SJCRH30 (cell line): ENCODE data around the gene RCN1. TPM values are rescaled to one million over a fixed set of nuclear protein-coding genes. Genes with fewer than 3 reads are reported as not detected.
"Not testable (repeated sequence)": the region's sequence is repeated elsewhere in the genome, so short reads cannot be mapped to it uniquely, and the experiment has no call there.

Experiments used
- DNase-seq, 2 experiments: peaks; one replicate each; pipeline ENCODE4 v3.0.0-alpha.2; 2015 to 2020
- H3K27ac ChIP-seq: fragments of 250-450 bp; sonication (Bioruptor Pico); 2 replicates; pipeline ENCODE4 v1.5.1; 2020; ENCODE audit warnings: mild to moderate bottlenecking, moderate library complexity
- H3K27me3 ChIP-seq: fragments of 250-450 bp; sonication (Bioruptor Pico); 2 replicates; pipeline ENCODE4 v1.5.1; 2020; ENCODE audit warnings: mild to moderate bottlenecking, moderate library complexity
- H3K36me3 ChIP-seq: fragments of 250-450 bp; sonication (Bioruptor Pico); 2 replicates; pipeline ENCODE4 v1.5.1; 2020; ENCODE audit warnings: mild to moderate bottlenecking, moderate library complexity
- H3K4me1 ChIP-seq: fragments of 250-450 bp; sonication (Bioruptor Pico); 2 replicates; pipeline ENCODE4 v1.5.1; 2020; ENCODE audit warnings: mild to moderate bottlenecking, moderate library complexity
- H3K4me3 ChIP-seq: fragments of 250-450 bp; sonication (Bioruptor Pico); 2 replicates; pipeline ENCODE4 v1.5.1; 2020; ENCODE audit warnings: mild to moderate bottlenecking, moderate library complexity
- H3K9me3 ChIP-seq: fragments of 250-450 bp; sonication (Bioruptor Pico); replicated peaks from 2 replicates; pipeline ENCODE4 v1.5.1; 2020; ENCODE audit warnings: mild to moderate bottlenecking, moderate library complexity
- total RNA-seq: library from RNA; depleted of rRNA; stranded (reverse); fragments of >200 nt; shearing (Covaris generic); gene quantifications from 2 replicates; pipeline ENCODE4 v1.2.3, GENCODE V29; 2014

RCN1 gene
- total RNA-seq, 1 experiment from 2014 or later, result 214 TPM

DNA sequence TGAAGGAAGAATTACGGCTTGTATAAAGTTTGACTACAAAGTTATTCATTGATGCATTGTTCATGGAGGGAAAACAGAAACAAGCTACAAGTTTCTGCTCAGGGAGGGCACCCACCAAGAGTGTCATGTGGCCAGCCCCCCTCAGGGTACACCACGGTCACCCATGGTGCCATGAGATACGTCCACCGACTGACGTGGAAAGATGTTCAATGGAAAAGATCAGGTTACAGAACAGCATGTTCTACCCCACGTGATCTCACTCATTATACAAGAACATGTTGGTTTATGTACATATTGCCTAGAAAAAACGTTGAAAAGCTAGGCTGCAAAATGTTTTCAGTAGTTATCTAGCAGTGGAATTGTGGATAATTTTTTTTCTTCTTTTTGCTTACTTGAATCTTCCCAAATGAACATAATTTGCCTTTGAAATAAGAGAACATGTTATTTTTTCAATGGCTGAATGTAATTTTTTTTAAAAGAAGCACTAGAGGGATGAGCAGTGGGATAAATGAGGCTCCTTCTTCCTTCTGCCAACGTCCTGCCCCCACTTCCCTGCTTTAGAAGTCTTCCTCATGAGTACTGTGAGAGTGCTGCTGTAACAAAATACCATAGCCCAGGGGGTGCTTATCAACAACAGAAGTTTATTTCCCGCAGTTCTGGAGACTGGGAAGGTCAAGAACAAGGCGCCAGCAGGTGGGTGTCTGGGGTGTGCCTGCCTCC, 22.5 kb downstream of the RCN1 start:
- peaks cover 22% of the 10 kb centered on the region for H3K4me1 ChIP-seq
- H3K27ac ChIP-seq, result no peak overlapping the region
- H3K4me3 ChIP-seq, result no peak overlapping the region
- peak in 1 of 2 experiments; percentile 29 for DNase-seq
- no peaks in the 10 kb centered on the region for H3K9me3 ChIP-seq
- H3K36me3 ChIP-seq, result no peaks in the 10 kb centered on the region
- no peaks in the 10 kb centered on the region; the same call in 1 of the 2 replicates for H3K27me3 ChIP-seq

DNA sequence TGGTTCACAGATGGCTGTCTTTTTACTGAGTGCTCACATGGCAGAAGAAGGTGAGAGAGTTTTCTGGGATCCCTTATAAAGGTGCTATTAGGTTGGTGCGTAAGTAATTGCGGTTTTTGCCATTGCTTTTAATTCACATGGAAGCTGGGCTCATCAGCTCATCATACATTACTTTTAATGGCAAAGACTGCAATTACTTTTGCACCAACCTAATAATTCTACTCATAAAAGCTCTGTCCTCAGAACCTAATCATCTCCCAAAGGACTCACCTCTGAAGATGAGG, 23.0 kb downstream of the RCN1 start:
- Histone ChIP-seq H3K9me3 (no peaks in the 10 kb centered on the region), H3K27me3 (no peaks in the 10 kb centered on the region; the same call in 1 of the 2 replicates), H3K36me3 (no peaks in the 10 kb centered on the region), H3K4me3 (no peak overlapping the region), H3K27ac (no peak overlapping the region), H3K4me1 (peaks cover 23% of the 10 kb centered on the region)
- no peak for DNase-seq

DNA sequence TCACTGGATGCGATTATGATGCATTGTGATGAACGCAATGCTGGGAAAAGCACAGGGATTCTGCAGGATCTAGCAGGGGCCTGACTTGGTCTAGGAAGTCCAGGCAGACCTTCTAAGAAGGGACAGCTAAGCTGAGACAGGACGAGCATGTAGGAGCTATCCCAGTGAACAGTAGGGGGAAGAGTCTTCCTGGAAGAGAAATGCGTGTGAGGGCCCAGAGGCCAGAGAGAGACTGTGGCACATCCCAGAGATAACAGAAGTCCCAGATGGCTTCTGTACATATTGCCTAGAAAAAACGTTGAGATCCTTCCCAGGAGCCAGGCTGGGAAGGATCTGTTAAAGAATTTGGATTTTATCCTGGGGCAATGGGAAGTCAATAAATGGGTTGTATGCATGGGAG, 24.6 kb downstream of the RCN1 start:
- Histone ChIP-seq H3K27me3 (no peaks in the 10 kb centered on the region; the same call in 1 of the 2 replicates), H3K9me3 (no peaks in the 10 kb centered on the region), H3K36me3 (no peaks in the 10 kb centered on the region), H3K4me1 (peaks cover 19% of the 10 kb centered on the region), H3K4me3 (no peak overlapping the region), H3K27ac (no peak overlapping the region)
- DNase-seq, result no peak

DNA sequence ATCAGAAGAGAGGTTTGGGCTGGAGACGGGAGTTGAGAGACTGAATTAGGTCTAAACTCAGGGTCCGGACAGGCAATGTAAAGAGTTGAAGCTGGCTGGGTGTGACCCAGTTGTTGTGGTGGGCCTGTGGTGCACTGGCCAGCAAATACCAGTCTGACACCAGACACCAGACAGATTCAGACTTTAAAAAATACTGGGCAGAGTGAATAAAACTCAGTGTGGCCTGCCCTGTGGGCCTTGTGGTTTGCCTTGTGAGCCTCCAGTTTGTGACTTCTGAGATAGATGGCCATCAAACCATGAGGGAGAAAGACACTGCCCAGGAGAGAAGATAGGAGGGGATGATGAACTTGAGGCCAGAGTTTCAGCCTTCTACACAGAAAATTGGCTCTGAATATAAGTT, 25.8 kb downstream of the RCN1 start:
- Histone ChIP-seq H3K27me3 (no peaks in the 10 kb centered on the region; the same call in 1 of the 2 replicates), H3K9me3 (no peaks in the 10 kb centered on the region), H3K36me3 (no peaks in the 10 kb centered on the region), H3K4me3 (no peak overlapping the region), H3K4me1 (peaks cover 22% of the 10 kb centered on the region), H3K27ac (no peak overlapping the region)
- DNase-seq, result no peak

DNA sequence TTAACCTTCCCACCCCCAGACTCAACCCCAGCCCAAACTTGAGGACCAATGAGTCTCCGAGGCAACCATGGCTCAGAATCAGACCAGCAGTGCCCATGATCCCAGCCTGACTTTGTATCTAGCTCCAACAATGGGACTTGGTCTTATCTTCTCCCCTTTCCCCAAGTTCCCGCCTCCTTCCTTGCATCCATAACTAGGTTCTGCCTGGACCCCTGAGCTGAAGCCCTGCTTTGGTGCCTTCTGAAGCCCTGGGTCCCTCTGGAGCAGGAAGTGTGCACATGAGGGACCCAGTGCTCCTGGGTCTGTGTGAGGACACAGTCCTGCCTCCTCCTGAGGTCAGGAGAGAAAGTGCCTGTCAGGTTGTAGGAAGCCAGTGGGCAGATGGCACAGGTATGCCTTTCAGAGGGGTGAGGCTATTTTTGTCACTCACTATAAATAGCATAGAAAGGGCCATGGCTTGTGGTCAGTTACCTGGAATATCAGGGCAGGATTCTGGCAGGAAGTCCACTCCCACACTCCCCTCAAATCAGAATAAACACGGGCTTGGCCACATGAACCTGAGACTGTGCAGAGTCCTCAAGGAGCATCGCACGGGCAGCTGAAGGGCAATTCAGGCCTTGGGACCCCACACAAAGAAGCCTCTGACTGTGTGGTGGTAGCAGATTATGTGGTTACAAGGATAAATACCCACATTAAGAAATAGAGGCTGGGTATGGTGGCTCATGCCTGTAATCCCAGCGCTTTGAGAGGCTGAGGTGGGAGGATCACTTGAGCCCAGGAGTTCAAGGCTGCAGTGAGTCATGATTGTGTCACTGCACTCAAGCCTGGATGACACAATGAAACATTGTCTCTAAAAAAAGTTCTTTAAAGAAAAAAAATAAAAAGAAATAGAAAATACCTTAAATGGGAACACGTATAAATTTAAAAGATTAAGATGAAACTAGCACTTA, 27.4 kb downstream of the RCN1 start:
- no peaks in the 10 kb centered on the region for H3K9me3 ChIP-seq
- no peak overlapping the region for H3K27ac ChIP-seq
- H3K27me3 ChIP-seq, result no peaks in the 10 kb centered on the region; the same call in 1 of the 2 replicates
- peaks cover 21% of the 10 kb centered on the region for H3K4me1 ChIP-seq
- no peak overlapping the region for H3K4me3 ChIP-seq
- no peaks in the 10 kb centered on the region for H3K36me3 ChIP-seq
- DNase-seq, result peak; percentile 46 to 58

DNA sequence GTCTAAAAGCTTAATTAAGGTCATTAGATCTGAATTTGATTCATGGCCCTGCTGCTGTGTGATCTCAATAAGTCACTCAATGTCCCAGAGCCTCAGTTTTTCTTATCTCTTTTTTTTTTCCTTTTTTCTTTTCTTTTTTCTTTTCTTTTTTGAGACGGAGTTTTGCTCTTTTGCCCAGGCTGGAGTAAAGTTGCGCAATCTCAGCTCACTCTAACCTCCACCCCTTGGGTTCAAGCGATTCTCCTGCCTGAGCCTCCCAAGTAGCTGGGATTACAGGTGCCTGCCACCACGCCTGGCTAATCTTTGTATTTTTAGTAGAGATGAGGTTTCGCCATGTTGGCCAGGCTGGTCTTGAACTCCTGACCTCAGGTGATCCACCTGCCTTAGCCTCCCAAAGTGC, 28.3 kb downstream of the RCN1 start:
- H3K27ac ChIP-seq, DNase-seq, H3K4me3 ChIP-seq, H3K27me3 ChIP-seq, H3K36me3 ChIP-seq, H3K9me3 ChIP-seq: not testable (repeated sequence)
- H3K4me1 ChIP-seq, result peaks cover 17% of the 10 kb centered on the region

DNA sequence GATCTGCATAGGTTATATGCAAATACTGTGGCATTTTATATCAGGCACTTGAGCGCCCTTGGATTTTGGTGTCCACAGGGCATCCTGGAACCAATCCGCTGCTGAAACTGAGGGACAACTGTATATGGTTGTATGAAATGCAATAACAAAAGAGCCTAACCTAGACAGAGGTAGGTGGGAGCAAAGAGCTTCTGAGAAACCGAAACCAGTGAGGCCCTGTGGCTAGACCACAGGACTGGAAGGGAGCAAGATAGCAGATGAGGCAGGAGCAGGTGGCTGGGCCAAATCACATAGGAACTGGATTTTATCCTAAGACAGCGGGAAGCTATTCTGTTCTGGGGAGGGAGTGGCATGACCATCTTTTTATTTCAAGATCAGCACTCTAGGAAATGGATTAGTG, 30.1 kb downstream of the RCN1 start:
- Histone ChIP-seq H3K27ac (no peak overlapping the region), H3K4me3 (no peak overlapping the region), H3K36me3 (no peaks in the 10 kb centered on the region), H3K9me3 (no peaks in the 10 kb centered on the region; the same call in 1 of the 2 replicates), H3K27me3 (no peaks in the 10 kb centered on the region), H3K4me1 (peaks cover 17% of the 10 kb centered on the region)
- DNase-seq, result peak in 1 of 2 experiments; percentile 44

DNA sequence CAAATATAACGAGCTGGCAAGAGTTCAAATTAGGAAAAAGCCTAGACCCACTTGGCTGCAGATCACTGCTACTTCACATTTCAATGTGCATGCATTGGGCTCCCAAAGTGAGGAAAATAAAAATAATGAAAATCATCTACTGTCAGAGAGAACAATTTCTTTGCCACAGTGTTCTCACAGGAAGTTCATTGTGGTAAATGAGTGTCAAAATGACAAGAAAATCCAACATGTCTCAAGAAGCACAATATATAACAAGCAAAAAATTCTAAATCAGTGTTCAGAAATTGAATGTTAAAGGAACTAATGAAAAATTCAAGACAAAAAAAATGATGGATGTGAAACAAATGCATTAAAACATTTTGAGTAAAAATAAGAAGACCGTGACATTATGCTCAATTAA, 31.3 kb downstream of the RCN1 start:
- Histone ChIP-seq H3K4me1 (peaks cover 13% of the 10 kb centered on the region; the same call in 1 of the 2 replicates), H3K27ac (no peak overlapping the region), H3K9me3 (no peaks in the 10 kb centered on the region; the same call in 1 of the 2 replicates), H3K27me3 (no peaks in the 10 kb centered on the region), H3K4me3 (no peak overlapping the region), H3K36me3 (no peaks in the 10 kb centered on the region)
- DNase-seq, result no peak

DNA sequence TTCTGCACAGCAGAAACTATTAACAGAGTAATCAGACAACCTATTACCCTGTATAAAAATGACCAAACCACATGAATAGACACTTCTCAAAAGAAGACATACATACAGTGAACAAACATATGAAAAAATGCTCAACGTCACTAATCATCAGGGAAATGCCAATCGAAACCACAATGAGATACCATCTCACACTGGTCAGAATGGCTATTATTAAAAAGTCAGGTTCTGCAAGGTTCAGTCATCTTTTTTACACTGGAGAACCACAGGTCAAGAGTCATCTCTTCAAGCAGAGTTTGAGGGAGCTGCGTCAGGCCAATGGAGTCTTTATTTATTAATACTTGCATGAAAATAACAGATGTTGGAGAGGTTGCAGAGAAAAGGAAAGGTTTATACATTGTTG, 40.4 kb downstream of the RCN1 start:
- DNase-seq, result no peak
- Histone ChIP-seq H3K4me3 (no peak overlapping the region), H3K9me3 (0 out of 2 replicates have a peak, but pooled peaks cover 4% of the 10 kb centered on the region), H3K27ac (no peak overlapping the region), H3K4me1 (no peaks in the 10 kb centered on the region), H3K36me3 (no peaks in the 10 kb centered on the region), H3K27me3 (no peaks in the 10 kb centered on the region)

DNA sequence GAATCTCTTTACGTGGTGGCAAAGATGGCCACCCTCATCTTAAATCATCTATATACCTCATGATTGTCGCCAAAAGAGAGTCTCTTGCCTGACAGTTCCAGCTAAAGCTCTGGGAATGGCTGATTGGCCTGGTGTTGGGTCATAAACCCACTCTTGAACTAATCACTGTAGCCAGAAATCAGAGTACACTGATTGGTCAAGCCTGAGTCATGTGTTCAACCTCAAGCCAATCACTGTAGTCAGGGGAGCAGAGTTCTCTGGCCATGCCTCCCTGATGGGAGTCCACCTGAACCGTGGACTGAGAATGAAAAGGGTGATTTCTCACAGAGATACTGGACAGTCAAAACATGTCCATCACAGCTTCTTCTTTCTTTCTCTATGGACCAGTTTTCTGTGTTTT, 45.8 kb downstream of the RCN1 start:
- Histone ChIP-seq H3K4me3 (no peak overlapping the region), H3K4me1 (peaks cover 34% of the 10 kb centered on the region), H3K27ac (peak overlapping the region; percentile 38), H3K27me3 (no peaks in the 10 kb centered on the region), H3K9me3 (peaks cover 7% of the 10 kb centered on the region), H3K36me3 (no peaks in the 10 kb centered on the region)
- DNase-seq, result no peak

DNA sequence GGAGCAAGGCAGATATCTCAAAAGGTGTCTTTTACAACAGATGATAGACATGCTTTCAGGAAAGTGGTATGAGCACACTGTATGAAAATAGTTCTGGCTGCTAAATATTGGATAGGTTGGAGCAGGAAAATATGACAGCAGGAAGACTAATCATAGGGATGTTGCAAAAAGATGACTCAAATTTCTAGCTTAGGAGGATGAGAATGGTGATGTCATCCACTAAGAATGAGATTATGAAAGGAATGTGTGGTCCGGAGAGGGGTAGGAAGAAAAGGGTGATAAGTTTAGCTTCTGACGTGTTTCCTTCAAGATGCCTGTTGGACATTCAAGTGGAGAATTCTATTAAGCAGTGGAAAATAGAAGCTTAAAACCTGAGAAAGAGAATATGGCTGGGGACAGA, 46.4 kb downstream of the RCN1 start:
- H3K4me1 ChIP-seq, result peaks cover 34% of the 10 kb centered on the region
- peak in 1 of 2 experiments; percentile 61 for DNase-seq
- H3K36me3 ChIP-seq, result no peaks in the 10 kb centered on the region
- H3K9me3 ChIP-seq, result peaks cover 7% of the 10 kb centered on the region
- no peaks in the 10 kb centered on the region for H3K27me3 ChIP-seq
- H3K4me3 ChIP-seq, result no peak overlapping the region
- peak overlapping the region; percentile 38 for H3K27ac ChIP-seq

DNA sequence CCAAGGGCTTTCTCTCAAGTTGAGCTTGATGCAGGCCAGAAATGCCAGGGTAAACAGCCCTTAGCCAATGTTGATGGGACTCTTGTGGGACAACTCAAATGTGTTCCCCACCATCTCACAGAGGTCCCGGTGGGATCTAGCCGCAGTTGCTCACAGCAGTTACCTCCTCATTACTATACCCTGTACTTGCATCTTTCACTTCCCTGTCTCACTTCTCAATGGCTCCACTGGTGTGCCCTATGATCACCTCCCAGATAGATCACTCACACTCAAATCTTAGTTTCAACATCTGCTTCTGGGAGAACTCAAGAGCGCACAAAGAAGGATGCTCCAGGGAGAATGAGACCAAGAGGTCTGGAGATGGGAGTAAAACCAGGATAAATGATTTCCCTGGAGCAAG, 47.0 kb downstream of the RCN1 start:
- H3K27ac ChIP-seq, result peak overlapping the region; percentile 38

DNA sequence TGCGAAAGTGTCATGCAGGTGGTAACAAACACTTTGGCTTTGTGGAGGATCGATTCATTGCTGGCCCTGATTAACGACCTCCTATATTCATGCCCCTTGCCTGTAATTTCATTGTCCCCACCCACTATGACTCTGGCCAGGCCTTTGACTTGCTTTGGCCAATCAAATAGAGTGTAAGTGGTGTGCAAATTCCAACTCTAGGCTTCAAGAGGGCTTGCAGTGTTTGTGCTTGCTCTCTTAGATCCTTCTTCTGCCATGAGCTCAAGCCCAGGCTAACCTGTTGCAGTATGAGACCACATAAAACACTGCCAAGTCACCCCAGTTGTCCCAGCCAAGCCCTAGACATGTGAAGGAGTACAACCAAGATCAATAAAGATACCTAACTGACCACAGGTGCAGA, 48.0 kb downstream of the RCN1 start:
- peaks cover 34% of the 10 kb centered on the region for H3K4me1 ChIP-seq
- DNase-seq, result no peak
- peaks cover 3% of the 10 kb centered on the region for H3K9me3 ChIP-seq
- H3K27ac ChIP-seq, result no peak overlapping the region
- no peak overlapping the region for H3K4me3 ChIP-seq
- H3K36me3 ChIP-seq, result no peaks in the 10 kb centered on the region
- no peaks in the 10 kb centered on the region for H3K27me3 ChIP-seq

More for the DNA sequence above, 47.0 kb downstream of the RCN1 start:
- H3K4me3 ChIP-seq, result no peak overlapping the region
- peaks cover 34% of the 10 kb centered on the region for H3K4me1 ChIP-seq
- DNase-seq, result no peak
- H3K9me3 ChIP-seq, result peaks cover 7% of the 10 kb centered on the region
- H3K36me3 ChIP-seq, result no peaks in the 10 kb centered on the region
- H3K27me3 ChIP-seq, result no peaks in the 10 kb centered on the region

DNA sequence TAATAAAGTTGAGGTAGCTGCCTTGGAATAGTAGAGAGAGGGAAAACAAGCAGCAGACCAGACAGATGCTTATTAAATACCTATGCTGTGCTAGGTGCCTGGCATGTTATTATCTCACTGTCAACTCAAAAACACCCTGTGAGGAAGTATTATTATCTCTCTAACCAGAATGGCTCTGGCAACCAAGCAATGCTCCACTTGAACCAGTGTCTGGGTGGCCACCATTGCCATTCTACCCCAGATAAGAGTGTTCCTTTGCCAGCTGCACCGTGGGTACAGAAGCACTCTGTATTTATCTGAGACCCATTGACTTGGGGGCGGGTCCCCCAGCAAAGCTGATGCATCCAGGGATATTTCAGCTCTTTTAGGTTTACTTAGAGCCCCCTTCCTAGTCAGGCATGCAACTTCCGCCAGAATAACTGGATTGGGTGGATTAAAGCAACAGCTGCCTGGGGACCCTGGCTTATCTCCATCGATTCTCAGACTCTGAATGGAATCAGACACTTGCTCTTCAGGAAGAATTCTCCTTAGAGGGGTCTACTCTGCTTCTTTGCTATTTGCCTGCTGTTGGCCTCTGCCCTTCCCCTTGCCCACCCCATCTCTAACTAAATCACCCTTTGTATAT, 49.1 kb downstream of the RCN1 start:
- H3K27ac ChIP-seq, result no peak overlapping the region
- H3K4me3 ChIP-seq, result no peak overlapping the region
- no peaks in the 10 kb centered on the region for H3K27me3 ChIP-seq
- no peaks in the 10 kb centered on the region for H3K36me3 ChIP-seq
- peak; percentile 23 to 56 for DNase-seq
- peaks cover 34% of the 10 kb centered on the region for H3K4me1 ChIP-seq
- H3K9me3 ChIP-seq, result peaks cover 3% of the 10 kb centered on the region
